HL-60 (cell line): ENCODE results near the gene MS4A4A.

Experiments
- DNase-seq, 2 experiments: peaks; one replicate each; pipeline ENCODE4 v3.0.0-alpha.2; 2010 to 2020; ENCODE audit warnings: low read depth in 1 of 2, low spot score in 1 of 2
- H3K27ac ChIP-seq: fragments of 250-450 bp; sonication (Bioruptor Pico); replicated peaks from 2 replicates; pipeline ENCODE4 v1.5.1; 2020; ENCODE audit warnings: mild to moderate bottlenecking, moderate library complexity
- H3K27me3 ChIP-seq: fragments of 250-450 bp; sonication (Bioruptor Pico); 2 replicates; pipeline ENCODE4 v1.5.1; 2021; ENCODE audit warnings: mild to moderate bottlenecking, moderate library complexity; ENCODE audit not compliant: insufficient read depth, poor library complexity, severe bottlenecking
- H3K4me3 ChIP-seq: replicated peaks from 2 replicates; pipeline ENCODE4 v1.5.1; 2011; ENCODE audit warnings: mild to moderate bottlenecking, control low read depth, low read length; ENCODE audit not compliant: insufficient read depth
- GABPA ChIP-seq: IDR thresholded peaks from 2 replicates; pipeline ENCODE4 v1.6.1; 2012; ENCODE audit warnings: low read depth
- POLR2AphosphoS5 ChIP-seq: IDR thresholded peaks from 2 replicates; pipeline ENCODE4 v1.6.1; 2012; ENCODE audit warnings: low read depth
- SPI1 ChIP-seq: IDR thresholded peaks from 2 replicates; pipeline ENCODE4 v1.6.1; 2012; ENCODE audit warnings: low read depth, mild to moderate bottlenecking, borderline replicate concordance
- TF ChIP-seq, protein P1 (sequence below): IDR thresholded peaks from 2 replicates; pipeline ENCODE4 v1.6.1; 2012; ENCODE audit warnings: low read depth; ENCODE audit not compliant: insufficient replicate concordance
- TF ChIP-seq, protein P2 (sequence below): IDR thresholded peaks from one replicate; pipeline ENCODE4 v1.5.1; 2011; ENCODE audit warnings: low read length, control low read depth, inconsistent platforms; ENCODE audit not compliant: insufficient read depth

Gene MS4A4A

DNA sequence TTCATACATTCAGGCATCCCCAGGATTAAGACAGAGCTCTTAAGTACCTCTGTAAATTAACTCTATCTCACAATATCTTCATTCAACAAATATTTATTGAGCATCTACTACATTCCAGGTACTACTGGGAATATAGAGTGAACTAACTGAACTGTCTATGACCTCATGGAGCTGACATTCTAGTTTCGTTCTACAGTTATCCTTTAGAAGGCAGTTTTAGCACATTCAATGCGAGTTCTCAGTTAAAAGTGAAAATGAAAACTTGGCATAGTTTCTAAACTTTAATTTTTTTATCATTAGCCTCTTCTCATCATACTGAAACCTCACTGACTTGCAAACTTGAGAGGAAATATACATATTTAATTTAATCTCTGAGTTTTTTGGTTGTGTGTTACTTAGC is 35.9 kb downstream of the MS4A4A start:
- TF ChIP-seq, protein P1, sequence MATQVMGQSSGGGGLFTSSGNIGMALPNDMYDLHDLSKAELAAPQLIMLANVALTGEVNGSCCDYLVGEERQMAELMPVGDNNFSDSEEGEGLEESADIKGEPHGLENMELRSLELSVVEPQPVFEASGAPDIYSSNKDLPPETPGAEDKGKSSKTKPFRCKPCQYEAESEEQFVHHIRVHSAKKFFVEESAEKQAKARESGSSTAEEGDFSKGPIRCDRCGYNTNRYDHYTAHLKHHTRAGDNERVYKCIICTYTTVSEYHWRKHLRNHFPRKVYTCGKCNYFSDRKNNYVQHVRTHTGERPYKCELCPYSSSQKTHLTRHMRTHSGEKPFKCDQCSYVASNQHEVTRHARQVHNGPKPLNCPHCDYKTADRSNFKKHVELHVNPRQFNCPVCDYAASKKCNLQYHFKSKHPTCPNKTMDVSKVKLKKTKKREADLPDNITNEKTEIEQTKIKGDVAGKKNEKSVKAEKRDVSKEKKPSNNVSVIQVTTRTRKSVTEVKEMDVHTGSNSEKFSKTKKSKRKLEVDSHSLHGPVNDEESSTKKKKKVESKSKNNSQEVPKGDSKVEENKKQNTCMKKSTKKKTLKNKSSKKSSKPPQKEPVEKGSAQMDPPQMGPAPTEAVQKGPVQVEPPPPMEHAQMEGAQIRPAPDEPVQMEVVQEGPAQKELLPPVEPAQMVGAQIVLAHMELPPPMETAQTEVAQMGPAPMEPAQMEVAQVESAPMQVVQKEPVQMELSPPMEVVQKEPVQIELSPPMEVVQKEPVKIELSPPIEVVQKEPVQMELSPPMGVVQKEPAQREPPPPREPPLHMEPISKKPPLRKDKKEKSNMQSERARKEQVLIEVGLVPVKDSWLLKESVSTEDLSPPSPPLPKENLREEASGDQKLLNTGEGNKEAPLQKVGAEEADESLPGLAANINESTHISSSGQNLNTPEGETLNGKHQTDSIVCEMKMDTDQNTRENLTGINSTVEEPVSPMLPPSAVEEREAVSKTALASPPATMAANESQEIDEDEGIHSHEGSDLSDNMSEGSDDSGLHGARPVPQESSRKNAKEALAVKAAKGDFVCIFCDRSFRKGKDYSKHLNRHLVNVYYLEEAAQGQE, result no peak
- TF ChIP-seq, protein P2, sequence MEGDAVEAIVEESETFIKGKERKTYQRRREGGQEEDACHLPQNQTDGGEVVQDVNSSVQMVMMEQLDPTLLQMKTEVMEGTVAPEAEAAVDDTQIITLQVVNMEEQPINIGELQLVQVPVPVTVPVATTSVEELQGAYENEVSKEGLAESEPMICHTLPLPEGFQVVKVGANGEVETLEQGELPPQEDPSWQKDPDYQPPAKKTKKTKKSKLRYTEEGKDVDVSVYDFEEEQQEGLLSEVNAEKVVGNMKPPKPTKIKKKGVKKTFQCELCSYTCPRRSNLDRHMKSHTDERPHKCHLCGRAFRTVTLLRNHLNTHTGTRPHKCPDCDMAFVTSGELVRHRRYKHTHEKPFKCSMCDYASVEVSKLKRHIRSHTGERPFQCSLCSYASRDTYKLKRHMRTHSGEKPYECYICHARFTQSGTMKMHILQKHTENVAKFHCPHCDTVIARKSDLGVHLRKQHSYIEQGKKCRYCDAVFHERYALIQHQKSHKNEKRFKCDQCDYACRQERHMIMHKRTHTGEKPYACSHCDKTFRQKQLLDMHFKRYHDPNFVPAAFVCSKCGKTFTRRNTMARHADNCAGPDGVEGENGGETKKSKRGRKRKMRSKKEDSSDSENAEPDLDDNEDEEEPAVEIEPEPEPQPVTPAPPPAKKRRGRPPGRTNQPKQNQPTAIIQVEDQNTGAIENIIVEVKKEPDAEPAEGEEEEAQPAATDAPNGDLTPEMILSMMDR, result no peak
- no peak for DNase-seq
- H3K27ac ChIP-seq, result no peak overlapping the region
- no peak overlapping the region for H3K4me3 ChIP-seq
- peaks cover 7% of the 10 kb centered on the region for H3K27me3 ChIP-seq

DNA sequence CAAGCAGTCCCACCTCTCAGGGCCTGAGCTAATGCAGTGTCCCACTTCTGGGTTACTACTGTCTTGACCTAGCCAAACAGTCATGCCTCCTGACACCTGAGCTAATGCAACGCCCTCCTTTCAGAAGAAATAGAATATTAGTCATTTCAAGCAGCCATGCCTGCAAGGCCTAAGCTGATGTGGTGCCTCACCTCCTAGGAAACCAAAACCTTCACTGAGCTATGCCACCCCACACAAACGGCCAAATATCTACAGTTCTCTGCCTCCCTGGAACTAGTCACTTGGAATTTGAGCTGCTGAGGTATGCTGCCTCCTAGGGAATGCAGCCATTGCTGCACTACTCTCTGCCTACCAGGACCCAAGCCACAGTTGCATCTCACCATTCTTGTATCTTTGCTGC is 38.3 kb downstream of the MS4A4A start:
- Histone ChIP-seq H3K27ac (no peak overlapping the region), H3K27me3 (peaks cover 7% of the 10 kb centered on the region), H3K4me3 (no peak overlapping the region)
- TF ChIP-seq, protein P2, result no peak
- no peak for TF ChIP-seq GABPA
- no peak for TF ChIP-seq SPI1
- TF ChIP-seq, protein P1, result no peak
- no peak for TF ChIP-seq POLR2AphosphoS5
- DNase-seq, result no peak

DNA sequence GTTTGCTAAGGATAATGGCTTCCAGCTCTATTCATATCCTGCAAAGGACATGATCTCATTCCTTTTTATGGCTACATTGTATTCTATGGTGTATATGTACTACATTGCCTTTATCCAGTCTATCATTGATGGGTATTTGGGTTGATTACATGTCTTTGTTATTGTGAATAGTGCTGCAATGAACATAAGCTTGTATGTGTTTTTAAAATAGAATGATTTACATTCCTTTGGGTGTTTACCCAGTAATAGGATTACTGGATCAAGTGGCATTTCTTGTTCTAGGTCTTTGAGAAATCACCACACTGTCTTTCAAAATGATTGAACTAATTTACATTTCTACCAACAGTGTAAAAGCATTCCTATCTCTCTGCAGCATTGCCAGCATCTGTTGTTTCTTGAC is 40.6 kb downstream of the MS4A4A start:
- TF ChIP-seq GABPA (no peak), SPI1 (no peak), POLR2AphosphoS5 (no peak)
- TF ChIP-seq, protein P2, result no peak
- TF ChIP-seq, protein P1, result no peak
- Histone ChIP-seq H3K4me3 (no peak overlapping the region), H3K27ac (no peak overlapping the region), H3K27me3 (peaks cover under 1% of the 10 kb centered on the region)
- DNase-seq, result no peak
